HCT116 (cell line): ENCODE measurements around the gene PRSS22. TPM values are rescaled to one million over a fixed set of nuclear protein-coding genes. Genes with fewer than 3 reads are reported as not detected.

Experiments used
- ATAC-seq: fragments of 200-7000 bp; cut with Tn5 transposase; 2 replicates; pipeline ENCODE4 v1.9.1; 2020; ENCODE audit warnings: mild to moderate bottlenecking, moderate library complexity
- BruUV-seq: library from RNA; stranded (reverse); fragments of 400-500 nt; replicated peaks from 2 replicates; lab custom pipeline; 2021; lab: Mats Ljungman, UMichigan
- CTCF ChIA-PET: fragments of 300-600 bp; sonication (Branson Sonifier 250); formaldehyde crosslinking; loops from one replicate; lab custom pipeline; 2021; ENCODE audit warnings: antibody characterized with exemption; lab: Charles Lee
- POLR2A ChIA-PET: fragments of 300-600, 350-600 bp; sonication (Branson Sonifier 250); formaldehyde crosslinking; loops from one replicate; lab custom pipeline; 2021; ENCODE audit warnings: antibody characterized with exemption; lab: Charles Lee
- RAD21 ChIA-PET, 2 experiments: fragments of 300-600 bp; sonication (Branson Sonifier 250); formaldehyde crosslinking; loops; one replicate each; lab custom pipeline; 2023; ENCODE audit warnings: low total read pairs in 2 of 2; ENCODE audit not compliant: uncharacterized antibody in 2 of 2, unreplicated experiment in 2 of 2, low non-redundant PET in 1 of 2; lab: Charles Lee
- DNase-seq: peaks from one replicate; pipeline ENCODE4 v3.0.0-alpha.2; 2010; ENCODE audit warnings: low read depth, low spot score
- H2AFZ ChIP-seq: fragments of 200-600 bp; shearing (Covaris generic), sonication (generic); 2 replicates; pipeline ENCODE4 v1.6.1; 2017; ENCODE audit warnings: low read depth, mixed run types, mixed read lengths, antibody characterized with exemption, low read length; ENCODE audit not compliant: poor library complexity, severe bottlenecking
- H3K27ac ChIP-seq: 2 replicates; pipeline ENCODE4 v1.5.1; 2012; ENCODE audit warnings: low read depth, low read length
- H3K27me3 ChIP-seq: fragments of 200-600 bp; sonication (generic); 2 replicates; pipeline ENCODE4 v1.6.1; 2016; ENCODE audit warnings: mixed run types, low read length, mixed read lengths; ENCODE audit not compliant: insufficient read depth
- H3K36me3 ChIP-seq, 2 experiments: fragments of 200-500 bp in 1 of 2; fragments of 200-600 bp in 1 of 2; sonication (Bioruptor generic) in 1 of 2; sonication (generic) in 1 of 2; 2 replicates each; pipeline versions ENCODE4 v1.5.1 to v1.6.1; 2014 to 2016; ENCODE audit warnings: low read length in 2 of 2, inconsistent platforms in 1 of 2, mixed read lengths in 1 of 2, mixed run types in 1 of 2; ENCODE audit not compliant: insufficient read depth in 2 of 2, control insufficient read depth in 1 of 2
- H3K4me1 ChIP-seq, 2 experiments: fragments of 200-600 bp in 1 of 2; sonication (generic) in 1 of 2; 2 replicates each; pipeline versions ENCODE4 v1.5.1 to v1.6.1; 2012 to 2017; ENCODE audit warnings: low read length in 2 of 2, inconsistent platforms in 1 of 2, mild to moderate bottlenecking in 1 of 2, mixed read lengths in 1 of 2, mixed run types in 1 of 2, moderate library complexity in 1 of 2; ENCODE audit not compliant: insufficient read depth in 2 of 2, control insufficient read depth in 1 of 2
- H3K4me2 ChIP-seq: fragments of 200-600 bp; sonication (generic); 2 replicates; pipeline ENCODE4 v1.6.1; 2017; ENCODE audit warnings: mixed run types, low read length, mixed read lengths
- H3K4me3 ChIP-seq, 2 experiments: fragments of 200-600 bp in 1 of 2; sonication (generic) in 1 of 2; replicated peaks in 1 of 2; 2 replicates each; pipeline ENCODE4 v1.5.1; 2011 to 2016; ENCODE audit warnings: low read length in 2 of 2, control low read depth in 1 of 2, low read depth in 1 of 2, mild to moderate bottlenecking in 1 of 2, mixed read lengths in 1 of 2, mixed run types in 1 of 2
- H3K79me2 ChIP-seq: fragments of 200-600 bp; sonication (generic); 2 replicates; pipeline ENCODE4 v1.6.1; 2017; ENCODE audit warnings: mild to moderate bottlenecking, mixed run types, low read length, moderate library complexity, mixed read lengths; ENCODE audit not compliant: insufficient read depth
- H3K9ac ChIP-seq: fragments of 200-600 bp; sonication (generic); 2 replicates; pipeline ENCODE4 v1.6.1; 2016; ENCODE audit warnings: low read length, mixed read lengths
- H3K9me2 ChIP-seq: fragments of 200-600 bp; sonication (generic), shearing (Covaris generic); 2 replicates; pipeline ENCODE4 v1.6.1; 2017; ENCODE audit warnings: mixed run types, mild to moderate bottlenecking, moderate library complexity; ENCODE audit not compliant: insufficient read depth
- H3K9me3 ChIP-seq, 2 experiments: fragments of 200-500 bp in 1 of 2; fragments of 200-600 bp in 1 of 2; sonication (Bioruptor generic) in 1 of 2; sonication (generic) in 1 of 2; 2 replicates each; pipeline ENCODE4 v1.6.1; 2014 to 2017; ENCODE audit warnings: low read length in 2 of 2, mixed read lengths in 2 of 2, inconsistent platforms in 1 of 2, low read depth in 1 of 2, mild to moderate bottlenecking in 1 of 2, mixed run types in 1 of 2, moderate library complexity in 1 of 2; ENCODE audit not compliant: control insufficient read depth in 1 of 2, insufficient read depth in 1 of 2
- H4K20me1 ChIP-seq: fragments of 200-600 bp; sonication (generic), shearing (Covaris generic); 2 replicates; pipeline ENCODE4 v1.6.1; 2017; ENCODE audit warnings: mixed run types, mild to moderate bottlenecking, moderate library complexity; ENCODE audit not compliant: insufficient read depth
- CBX3 ChIP-seq: IDR thresholded peaks from 2 replicates; pipeline ENCODE4 v1.6.1; 2012; ENCODE audit warnings: low read depth
- EGR1 ChIP-seq: IDR thresholded peaks from 2 replicates; pipeline ENCODE4 v1.6.1; 2012; ENCODE audit warnings: low read depth
- EZH2 ChIP-seq: fragments of 200-600 bp; sonication (generic); IDR thresholded peaks from 2 replicates; pipeline ENCODE4 v1.6.1; 2017; ENCODE audit warnings: antibody characterized with exemption, mixed run types
- RAD21 ChIP-seq: IDR thresholded peaks from 2 replicates; pipeline ENCODE4 v1.6.1; 2012; ENCODE audit warnings: low read depth, mild to moderate bottlenecking
- YY1 ChIP-seq: IDR thresholded peaks from 2 replicates; pipeline ENCODE4 v1.6.1; 2011; ENCODE audit warnings: low read length, low read depth, moderate library complexity, mild to moderate bottlenecking; ENCODE audit not compliant: insufficient replicate concordance; ENCODE audit errors: extremely low read depth
- intact Hi-C: fragments of 100-400 bp; cut with micrococcal nuclease; formaldehyde crosslinking; loops from 2 replicates; pipeline ENCODE4 v1.10.0; 2022
- total RNA-seq: library from RNA; stranded (reverse); gene quantifications from one replicate; pipeline ENCODE4 v1.2.1, GENCODE V29; 2021; ENCODE audit not compliant: unreplicated experiment
- TF ChIP-seq, protein P1 (sequence below), 3 experiments: fragments of 200-600 bp in 1 of 3; sonication (generic) in 1 of 3; IDR thresholded peaks in 2 of 3; conservative IDR thresholded peaks in 1 of 3; 2 replicates each; pipeline ENCODE4 v1.5.1; 2012 to 2017; ENCODE audit warnings: low read depth in 2 of 3, low read length in 2 of 3, antibody characterized with exemption in 1 of 3, borderline replicate concordance in 1 of 3, control low read depth in 1 of 3, mild to moderate bottlenecking in 1 of 3, mixed read lengths in 1 of 3, mixed run types in 1 of 3, moderate library complexity in 1 of 3; ENCODE audit not compliant: insufficient read depth in 1 of 3
- TF ChIP-seq, protein P2 (sequence below): IDR thresholded peaks from 2 replicates; pipeline ENCODE4 v1.6.1; 2012
- TF ChIP-seq, protein P3 (sequence below): IDR thresholded peaks from 2 replicates; pipeline ENCODE4 v1.6.1; 2011; ENCODE audit warnings: mild to moderate bottlenecking, low read length, moderate library complexity; ENCODE audit not compliant: insufficient replicate concordance; ENCODE audit errors: extremely low read depth

Gene PRSS22
- total RNA-seq, 1 experiment from 2014 or later: 20.2 TPM

DNA sequence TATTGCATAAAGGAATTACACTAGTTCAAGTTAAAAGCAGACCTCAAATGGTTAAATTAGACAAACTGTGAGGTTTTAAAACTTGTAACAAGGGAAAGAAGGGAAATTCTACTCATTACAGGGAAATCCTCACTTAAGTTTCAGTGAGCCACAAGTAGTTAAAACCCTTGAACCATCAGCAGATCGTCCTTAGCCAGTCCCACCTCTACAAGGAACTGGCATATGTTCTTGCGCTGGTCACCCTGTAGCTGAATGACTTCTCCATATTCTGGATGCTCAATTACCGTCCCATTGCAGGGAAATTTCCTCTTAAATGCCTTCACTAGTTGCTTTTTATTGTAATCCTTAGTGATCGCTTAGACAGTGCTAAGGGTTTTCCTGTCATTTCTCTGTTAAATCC is 35.5 kb downstream of the PRSS22 start:
- intact Hi-C loops: no loop called here

More for the DNA sequence above, 35.5 kb downstream of the PRSS22 start:
- ATAC-seq: no peak
- no peak overlapping the region for H2AFZ ChIP-seq
- no TSS peak for BruUV-seq
- no peaks in the 10 kb centered on the region for H4K20me1 ChIP-seq
- no peak for DNase-seq
- H3K9me2 ChIP-seq: no peaks in the 10 kb centered on the region
- H3K9me3 ChIP-seq: no peaks in the 10 kb centered on the region
- ChIA-PET POLR2A (no interaction called here), CTCF (no interaction called here), RAD21 (no interaction called here)
- H3K4me1 ChIP-seq: no peaks in the 10 kb centered on the region
- H3K9ac ChIP-seq: no peak overlapping the region
- no peak overlapping the region for H3K27ac ChIP-seq
- H3K4me2 ChIP-seq: no peak overlapping the region
- H3K36me3 ChIP-seq: no peaks in the 10 kb centered on the region
- H3K4me3 ChIP-seq: no peak overlapping the region
- no peaks in the 10 kb centered on the region for H3K27me3 ChIP-seq
- no peaks in the 10 kb centered on the region for H3K79me2 ChIP-seq
- TF ChIP-seq EGR1 (no peak), YY1 (no peak), RAD21 (no peak), CBX3 (no peak), EZH2 (no peak)
- TF ChIP-seq, protein P1, sequence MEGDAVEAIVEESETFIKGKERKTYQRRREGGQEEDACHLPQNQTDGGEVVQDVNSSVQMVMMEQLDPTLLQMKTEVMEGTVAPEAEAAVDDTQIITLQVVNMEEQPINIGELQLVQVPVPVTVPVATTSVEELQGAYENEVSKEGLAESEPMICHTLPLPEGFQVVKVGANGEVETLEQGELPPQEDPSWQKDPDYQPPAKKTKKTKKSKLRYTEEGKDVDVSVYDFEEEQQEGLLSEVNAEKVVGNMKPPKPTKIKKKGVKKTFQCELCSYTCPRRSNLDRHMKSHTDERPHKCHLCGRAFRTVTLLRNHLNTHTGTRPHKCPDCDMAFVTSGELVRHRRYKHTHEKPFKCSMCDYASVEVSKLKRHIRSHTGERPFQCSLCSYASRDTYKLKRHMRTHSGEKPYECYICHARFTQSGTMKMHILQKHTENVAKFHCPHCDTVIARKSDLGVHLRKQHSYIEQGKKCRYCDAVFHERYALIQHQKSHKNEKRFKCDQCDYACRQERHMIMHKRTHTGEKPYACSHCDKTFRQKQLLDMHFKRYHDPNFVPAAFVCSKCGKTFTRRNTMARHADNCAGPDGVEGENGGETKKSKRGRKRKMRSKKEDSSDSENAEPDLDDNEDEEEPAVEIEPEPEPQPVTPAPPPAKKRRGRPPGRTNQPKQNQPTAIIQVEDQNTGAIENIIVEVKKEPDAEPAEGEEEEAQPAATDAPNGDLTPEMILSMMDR (IDR thresholded peaks at IDR 0.05 in 2 of 3, conservative IDR thresholded peaks at IDR 0.05 in 1 of 3; ENCODE audit: borderline replicate concordance in 1 of 3, insufficient read depth in 1 of 3, low read depth in 2 of 3, low read length in 2 of 3): no peak
- TF ChIP-seq, protein P2, sequence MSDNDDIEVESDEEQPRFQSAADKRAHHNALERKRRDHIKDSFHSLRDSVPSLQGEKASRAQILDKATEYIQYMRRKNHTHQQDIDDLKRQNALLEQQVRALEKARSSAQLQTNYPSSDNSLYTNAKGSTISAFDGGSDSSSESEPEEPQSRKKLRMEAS: no peak
- TF ChIP-seq, protein P3, sequence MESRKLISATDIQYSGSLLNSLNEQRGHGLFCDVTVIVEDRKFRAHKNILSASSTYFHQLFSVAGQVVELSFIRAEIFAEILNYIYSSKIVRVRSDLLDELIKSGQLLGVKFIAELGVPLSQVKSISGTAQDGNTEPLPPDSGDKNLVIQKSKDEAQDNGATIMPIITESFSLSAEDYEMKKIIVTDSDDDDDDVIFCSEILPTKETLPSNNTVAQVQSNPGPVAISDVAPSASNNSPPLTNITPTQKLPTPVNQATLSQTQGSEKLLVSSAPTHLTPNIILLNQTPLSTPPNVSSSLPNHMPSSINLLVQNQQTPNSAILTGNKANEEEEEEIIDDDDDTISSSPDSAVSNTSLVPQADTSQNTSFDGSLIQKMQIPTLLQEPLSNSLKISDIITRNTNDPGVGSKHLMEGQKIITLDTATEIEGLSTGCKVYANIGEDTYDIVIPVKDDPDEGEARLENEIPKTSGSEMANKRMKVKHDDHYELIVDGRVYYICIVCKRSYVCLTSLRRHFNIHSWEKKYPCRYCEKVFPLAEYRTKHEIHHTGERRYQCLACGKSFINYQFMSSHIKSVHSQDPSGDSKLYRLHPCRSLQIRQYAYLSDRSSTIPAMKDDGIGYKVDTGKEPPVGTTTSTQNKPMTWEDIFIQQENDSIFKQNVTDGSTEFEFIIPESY: no peak
